ENCODE measurements around the gene SCN9A.

DNA sequence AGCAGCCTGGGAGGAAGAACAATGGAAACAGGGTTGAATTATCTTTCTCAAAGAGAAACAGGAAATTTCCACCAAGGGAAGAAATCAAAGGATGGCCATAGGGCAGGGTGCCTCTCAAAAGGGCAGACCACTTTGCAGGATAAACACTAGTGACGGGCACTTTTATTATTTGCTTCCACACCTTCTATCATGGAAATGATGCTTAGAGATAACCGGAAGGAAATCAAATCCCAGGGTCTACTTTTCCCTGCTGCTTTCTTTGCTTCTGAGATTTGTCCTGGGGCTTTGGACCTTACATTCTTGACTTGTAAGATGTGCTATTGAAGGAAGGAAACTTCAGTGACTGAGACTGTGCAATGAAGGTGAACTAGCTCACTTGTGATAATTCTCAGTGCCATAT lies 1.1 kb upstream of the SCN9A start:
- TF ChIP-seq, protein P1, sequence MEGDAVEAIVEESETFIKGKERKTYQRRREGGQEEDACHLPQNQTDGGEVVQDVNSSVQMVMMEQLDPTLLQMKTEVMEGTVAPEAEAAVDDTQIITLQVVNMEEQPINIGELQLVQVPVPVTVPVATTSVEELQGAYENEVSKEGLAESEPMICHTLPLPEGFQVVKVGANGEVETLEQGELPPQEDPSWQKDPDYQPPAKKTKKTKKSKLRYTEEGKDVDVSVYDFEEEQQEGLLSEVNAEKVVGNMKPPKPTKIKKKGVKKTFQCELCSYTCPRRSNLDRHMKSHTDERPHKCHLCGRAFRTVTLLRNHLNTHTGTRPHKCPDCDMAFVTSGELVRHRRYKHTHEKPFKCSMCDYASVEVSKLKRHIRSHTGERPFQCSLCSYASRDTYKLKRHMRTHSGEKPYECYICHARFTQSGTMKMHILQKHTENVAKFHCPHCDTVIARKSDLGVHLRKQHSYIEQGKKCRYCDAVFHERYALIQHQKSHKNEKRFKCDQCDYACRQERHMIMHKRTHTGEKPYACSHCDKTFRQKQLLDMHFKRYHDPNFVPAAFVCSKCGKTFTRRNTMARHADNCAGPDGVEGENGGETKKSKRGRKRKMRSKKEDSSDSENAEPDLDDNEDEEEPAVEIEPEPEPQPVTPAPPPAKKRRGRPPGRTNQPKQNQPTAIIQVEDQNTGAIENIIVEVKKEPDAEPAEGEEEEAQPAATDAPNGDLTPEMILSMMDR (IDR thresholded peaks at IDR 0.05): no peak
- no peak for TF ChIP-seq POLR2A (IDR thresholded peaks at IDR 0.05)

All from uterus (tissue), 2 donors.